Cardiac fibroblast (primary cell): ENCODE data around the gene ANXA6.

Experiments used
- DNase-seq, 2 donors: peaks; one replicate each; pipeline versions ENCODE4 v3.0.0 to v3.0.0-alpha.2; 2010; ENCODE audit warnings: low read depth in 2 of 2
- H3K4me3 ChIP-seq, 2 donors: replicated peaks in 1 of 2; 1 replicate in 1 of 2; 2 replicates in 1 of 2; pipeline ENCODE4 v1.5.1; 2011; ENCODE audit warnings: low read depth in 2 of 2, low read length in 2 of 2, mild to moderate bottlenecking in 2 of 2, moderate library complexity in 1 of 2
- TF ChIP-seq, protein P1 (sequence below): IDR thresholded peaks from one replicate; pipeline ENCODE4 v1.5.1; 2011; ENCODE audit warnings: low read depth, mild to moderate bottlenecking, low read length, inconsistent platforms

The ANXA6 gene

DNA sequence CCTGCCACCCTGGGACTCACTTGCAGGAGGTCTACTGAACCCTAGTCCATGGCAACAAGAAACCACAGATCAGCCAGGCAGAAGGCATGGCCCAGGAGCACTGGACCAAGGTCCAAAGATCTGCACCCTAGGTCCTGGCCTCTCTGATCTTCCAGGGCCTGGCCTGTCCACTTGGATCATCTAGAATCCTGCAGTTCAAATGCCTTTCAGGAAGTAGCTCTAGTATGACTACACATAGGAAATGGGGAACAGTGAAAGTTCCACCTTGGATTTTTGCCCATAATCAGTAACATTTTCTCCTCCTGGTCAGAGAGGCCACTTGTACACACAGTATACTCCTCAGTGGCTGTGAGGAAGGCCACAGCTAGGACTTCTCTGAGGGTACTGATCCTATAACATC lies 11.5 kb downstream of the ANXA6 start:
- no peak overlapping the region for H3K4me3 ChIP-seq
- TF ChIP-seq, protein P1, sequence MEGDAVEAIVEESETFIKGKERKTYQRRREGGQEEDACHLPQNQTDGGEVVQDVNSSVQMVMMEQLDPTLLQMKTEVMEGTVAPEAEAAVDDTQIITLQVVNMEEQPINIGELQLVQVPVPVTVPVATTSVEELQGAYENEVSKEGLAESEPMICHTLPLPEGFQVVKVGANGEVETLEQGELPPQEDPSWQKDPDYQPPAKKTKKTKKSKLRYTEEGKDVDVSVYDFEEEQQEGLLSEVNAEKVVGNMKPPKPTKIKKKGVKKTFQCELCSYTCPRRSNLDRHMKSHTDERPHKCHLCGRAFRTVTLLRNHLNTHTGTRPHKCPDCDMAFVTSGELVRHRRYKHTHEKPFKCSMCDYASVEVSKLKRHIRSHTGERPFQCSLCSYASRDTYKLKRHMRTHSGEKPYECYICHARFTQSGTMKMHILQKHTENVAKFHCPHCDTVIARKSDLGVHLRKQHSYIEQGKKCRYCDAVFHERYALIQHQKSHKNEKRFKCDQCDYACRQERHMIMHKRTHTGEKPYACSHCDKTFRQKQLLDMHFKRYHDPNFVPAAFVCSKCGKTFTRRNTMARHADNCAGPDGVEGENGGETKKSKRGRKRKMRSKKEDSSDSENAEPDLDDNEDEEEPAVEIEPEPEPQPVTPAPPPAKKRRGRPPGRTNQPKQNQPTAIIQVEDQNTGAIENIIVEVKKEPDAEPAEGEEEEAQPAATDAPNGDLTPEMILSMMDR = no peak
- DNase-seq = peak in 1 of 2 donors; percentile 24

DNA sequence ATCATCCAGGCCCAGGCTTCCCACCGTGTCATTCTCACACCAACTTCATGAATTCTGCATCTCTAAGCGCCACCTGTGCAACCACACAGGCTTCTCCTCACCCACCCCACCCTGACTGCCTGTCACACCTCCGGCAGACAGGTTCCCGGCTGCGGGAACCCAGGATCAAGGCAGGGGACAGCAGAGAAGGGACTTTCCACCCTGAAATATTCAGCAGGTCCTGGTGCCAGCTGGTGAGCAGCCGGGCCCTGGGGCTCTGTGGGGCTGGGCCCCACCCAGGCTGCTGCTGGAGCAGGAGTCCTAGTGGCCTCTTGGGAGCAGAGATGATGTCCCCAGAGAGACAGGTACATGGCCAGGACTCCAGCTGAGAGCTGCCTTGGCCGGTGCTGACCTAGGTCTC lies 12.7 kb downstream of the ANXA6 start:
- TF ChIP-seq, protein P1 = no peak
- no peak for DNase-seq
- H3K4me3 ChIP-seq = no peak overlapping the region

DNA sequence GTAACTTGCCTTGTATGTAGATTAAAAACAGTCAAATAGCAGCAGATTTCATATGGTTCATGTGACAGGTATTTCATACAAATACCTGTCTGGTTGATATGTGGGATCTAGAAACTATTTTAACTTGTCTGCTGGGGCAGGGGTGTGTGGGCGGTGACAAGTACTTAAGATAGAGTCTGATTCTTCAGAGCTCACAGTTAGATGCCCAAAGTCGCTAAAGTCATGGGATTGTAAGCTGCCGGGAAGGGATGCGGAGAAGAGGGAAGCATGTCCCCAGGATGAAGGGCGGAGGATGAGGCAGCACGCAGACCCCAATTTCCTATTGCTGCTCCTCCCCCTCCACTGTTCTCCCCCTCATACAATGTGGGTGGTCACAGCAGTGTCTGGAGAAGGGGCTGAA lies 13.3 kb downstream of the ANXA6 start:
- no peak overlapping the region for H3K4me3 ChIP-seq
- no peak for DNase-seq
- TF ChIP-seq, protein P1 = no peak

DNA sequence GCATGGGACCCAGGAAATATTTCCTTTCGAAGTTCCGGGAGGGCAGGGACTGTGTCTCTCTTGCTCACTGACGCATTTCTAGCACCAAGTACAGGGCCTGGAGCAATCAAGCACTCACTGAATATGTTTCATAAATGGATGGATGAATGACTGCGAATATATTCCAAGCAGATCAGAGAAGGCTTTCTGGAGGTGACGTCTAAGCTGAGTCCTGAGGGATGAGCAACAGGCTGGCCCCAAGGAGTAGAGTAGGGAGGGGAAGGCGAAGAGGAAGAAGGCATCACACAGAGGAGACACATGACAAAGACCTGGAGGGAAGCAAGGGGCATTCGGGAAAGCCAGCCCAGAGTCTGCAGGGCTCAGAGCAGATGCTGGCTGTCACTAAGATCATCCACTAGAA lies 13.9 kb downstream of the ANXA6 start:
- no peak overlapping the region for H3K4me3 ChIP-seq

DNA sequence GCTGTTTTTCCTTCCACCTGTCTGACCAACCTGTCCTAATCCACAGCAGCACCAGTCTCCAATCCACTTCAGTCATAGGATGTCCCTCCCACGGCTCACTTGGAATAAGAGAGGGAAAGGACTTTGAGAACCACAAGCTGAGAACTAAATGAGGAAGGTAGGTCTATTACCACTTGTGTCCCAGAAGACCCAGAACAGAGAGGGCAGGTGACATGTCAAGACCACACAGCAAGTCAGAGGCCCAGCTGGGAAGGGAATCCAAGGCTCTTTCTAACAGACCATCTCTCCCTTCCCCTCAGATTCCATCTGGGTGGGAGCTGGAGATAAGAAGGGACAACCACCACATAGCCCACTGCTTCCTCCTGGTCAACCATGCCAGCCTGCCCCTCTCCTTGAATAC lies 14.6 kb downstream of the ANXA6 start:
- DNase-seq = no peak
- TF ChIP-seq, protein P1 = no peak
- H3K4me3 ChIP-seq = no peak overlapping the region

More for the DNA sequence above, 13.9 kb downstream of the ANXA6 start:
- no peak for DNase-seq
- TF ChIP-seq, protein P1 = no peak

DNA sequence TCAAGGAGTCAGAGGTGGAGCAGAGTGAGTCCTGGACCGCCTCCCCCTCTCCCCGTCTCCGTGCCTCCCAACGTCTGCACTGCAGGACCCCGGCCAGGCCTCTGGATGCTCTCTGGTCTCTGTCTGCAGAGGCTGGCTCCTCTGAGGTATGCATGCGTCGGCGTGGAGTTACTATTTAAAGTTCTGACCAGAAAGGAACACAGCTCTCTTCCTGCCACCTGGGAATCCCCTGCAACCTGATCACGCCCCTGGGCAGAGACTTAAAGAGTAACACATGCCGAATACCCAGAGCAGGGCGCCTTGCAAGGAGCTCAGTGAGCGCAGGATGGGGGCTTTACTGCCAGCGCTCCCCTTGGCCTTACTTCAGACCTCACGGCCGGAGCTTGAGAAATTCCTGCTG lies 16.0 kb downstream of the ANXA6 start:
- H3K4me3 ChIP-seq = no peak overlapping the region
- peak in 1 of 2 donors; percentile 17 for DNase-seq
- TF ChIP-seq, protein P1 = no peak
